Mesodermal cell (in vitro differentiated cells): ENCODE results near the gene KIF26A.

Experiments
- H3K27ac ChIP-seq: 2 replicates; pipeline ENCODE4 v1.7.0; 2013; ENCODE audit warnings: mild to moderate bottlenecking, low read depth, low read length, moderate library complexity; ENCODE audit not compliant: severe bottlenecking
- H3K36me3 ChIP-seq: 2 replicates; pipeline ENCODE4 v1.7.1; 2013; ENCODE audit warnings: mild to moderate bottlenecking, low read length, moderate library complexity; ENCODE audit not compliant: control insufficient read depth, insufficient read depth
- H3K4me1 ChIP-seq: one replicate; pipeline ENCODE4 v1.7.1; 2013; ENCODE audit warnings: mild to moderate bottlenecking, low read length; ENCODE audit not compliant: insufficient read depth, control insufficient read depth, poor library complexity, severe bottlenecking
- H3K4me3 ChIP-seq: 2 replicates; pipeline ENCODE4 v1.7.0; 2013; ENCODE audit warnings: low read length, control low read depth, mild to moderate bottlenecking; ENCODE audit not compliant: insufficient read depth, poor library complexity, severe bottlenecking; ENCODE audit errors: extremely low read depth
- H3K9me3 ChIP-seq: 2 replicates; pipeline ENCODE4 v1.7.1; 2013; ENCODE audit warnings: mild to moderate bottlenecking, low read length, moderate library complexity; ENCODE audit not compliant: control insufficient read depth
- WGBS, 2 experiments: methylation state at CpG; one replicate each; pipeline ENCODE4 v1.1.5; 2013; ENCODE audit warnings: missing lambda C conversion rate in 2 of 2; ENCODE audit not compliant: insufficient coverage in 2 of 2; 5-methylcytosine and 5-hydroxymethylcytosine counted together

The KIF26A gene

GRCh38 chr14:104155513-104155912 lies 17.1 kb downstream of the KIF26A start:
- Histone ChIP-seq H3K27ac (no peak overlapping the region), H3K36me3 (peaks cover 23% of the 10 kb centered on the region), H3K9me3 (no peaks in the 10 kb centered on the region), H3K4me3 (no peak overlapping the region), H3K4me1 (peaks cover 9% of the 10 kb centered on the region)
- WGBS, 2 experiments: 96 to 100% methylated on average over 12 to 21 of the region's 29 CpGs

- H3K9me3 ChIP-seq: no peaks in the 10 kb centered on the region
- H3K36me3 ChIP-seq: peaks cover 20% of the 10 kb centered on the region
- WGBS, 2 experiments: 94 to 97% methylated on average over 4 of the region's 5 CpGs
- H3K27ac ChIP-seq: no peak overlapping the region
- H3K4me1 ChIP-seq: peaks cover 5% of the 10 kb centered on the region
- H3K4me3 ChIP-seq: no peak overlapping the region
These were observed 17.8 kb downstream of the KIF26A start for GRCh38 chr14:104156142-104156541.

DNA sequence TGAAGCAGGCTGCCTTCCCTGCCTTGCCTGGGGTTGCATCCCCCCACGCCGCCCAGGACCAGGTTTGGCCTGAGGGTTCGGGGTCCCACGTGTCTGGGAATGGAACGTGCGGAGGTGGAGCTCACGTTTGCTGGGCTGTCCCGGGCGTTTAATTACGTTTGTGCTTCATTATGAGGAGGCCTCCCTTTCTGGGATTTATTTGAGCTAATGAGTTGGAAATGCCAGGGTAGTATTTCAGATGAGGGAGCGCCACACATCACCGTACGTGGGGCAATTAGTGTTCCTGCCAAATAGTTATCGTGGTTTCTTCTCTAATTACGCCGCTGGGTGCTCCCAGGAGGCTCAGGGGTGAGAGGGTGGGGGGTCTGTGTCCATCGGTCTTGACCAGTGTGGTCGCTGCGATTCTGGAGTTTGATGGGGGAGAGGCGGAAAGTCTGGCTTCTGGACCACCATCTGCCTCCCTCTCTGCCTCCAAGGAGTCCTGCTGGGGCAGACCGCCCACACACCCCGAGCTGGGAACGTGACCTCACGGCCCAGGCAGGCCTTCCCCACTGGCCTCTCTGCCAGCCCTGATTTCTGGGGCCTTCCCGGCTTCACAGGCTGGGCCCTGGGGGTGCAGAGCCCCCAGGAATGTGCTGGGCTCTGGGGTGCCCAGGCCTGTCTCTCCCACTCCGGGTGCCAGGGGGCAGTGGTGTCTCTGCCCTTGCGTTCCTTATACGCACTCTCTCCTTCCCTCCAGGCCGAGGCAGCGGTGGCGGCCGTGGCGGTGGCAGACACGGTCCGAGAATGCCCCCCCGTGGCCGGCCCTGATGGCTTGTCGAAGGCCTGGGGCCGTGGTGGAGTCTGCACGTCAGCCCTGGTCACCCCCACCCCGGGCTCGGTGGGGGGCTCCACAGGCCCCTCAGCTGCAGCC lies 18.9 kb downstream of the KIF26A start:
- H3K4me3 ChIP-seq: no peak overlapping the region
- 88 to 91% methylated on average over 27 to 38 of the region's 42 CpGs for WGBS, 2 experiments
- H3K9me3 ChIP-seq: no peaks in the 10 kb centered on the region
- H3K36me3 ChIP-seq: peaks cover 11% of the 10 kb centered on the region
- peaks cover 5% of the 10 kb centered on the region for H3K4me1 ChIP-seq
- no peak overlapping the region for H3K27ac ChIP-seq

GRCh38 chr14:104158827-104159798 lies 20.7 kb downstream of the KIF26A start:
- WGBS, 2 experiments: 86 to 88% methylated on average over 47 to 48 of the region's 51 CpGs
- Histone ChIP-seq H3K27ac (no peak overlapping the region), H3K9me3 (no peaks in the 10 kb centered on the region), H3K36me3 (peaks cover 3% of the 10 kb centered on the region), H3K4me1 (peaks cover 5% of the 10 kb centered on the region), H3K4me3 (no peak overlapping the region)

DNA sequence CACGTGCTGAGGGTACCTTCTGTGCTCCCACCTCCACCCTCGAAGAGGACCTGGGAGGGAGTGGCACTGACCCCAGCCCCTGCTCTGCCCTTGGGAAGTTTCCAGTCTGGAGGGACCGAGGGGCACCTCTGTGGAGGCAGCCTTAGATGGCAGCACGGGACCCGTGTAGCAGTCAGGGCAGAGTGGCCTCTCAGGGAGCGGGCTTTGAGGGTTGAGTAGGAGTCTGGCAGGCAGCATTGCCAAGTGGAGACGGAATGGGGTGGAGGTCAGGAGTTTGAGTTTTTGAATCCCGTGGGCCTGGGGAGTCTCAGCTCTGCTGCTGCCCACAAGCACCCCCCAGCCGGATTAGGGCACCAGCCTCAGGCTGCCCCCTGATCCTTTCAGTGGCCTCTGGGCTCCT lies 21.6 kb downstream of the KIF26A start:
- WGBS, 2 experiments: 96 to 100% methylated on average over 5 to 7 of the region's 9 CpGs
- no peaks in the 10 kb centered on the region for H3K9me3 ChIP-seq
- H3K4me1 ChIP-seq: peaks cover 5% of the 10 kb centered on the region
- no peak overlapping the region for H3K4me3 ChIP-seq
- no peak overlapping the region for H3K27ac ChIP-seq
- H3K36me3 ChIP-seq: peaks cover 3% of the 10 kb centered on the region

DNA sequence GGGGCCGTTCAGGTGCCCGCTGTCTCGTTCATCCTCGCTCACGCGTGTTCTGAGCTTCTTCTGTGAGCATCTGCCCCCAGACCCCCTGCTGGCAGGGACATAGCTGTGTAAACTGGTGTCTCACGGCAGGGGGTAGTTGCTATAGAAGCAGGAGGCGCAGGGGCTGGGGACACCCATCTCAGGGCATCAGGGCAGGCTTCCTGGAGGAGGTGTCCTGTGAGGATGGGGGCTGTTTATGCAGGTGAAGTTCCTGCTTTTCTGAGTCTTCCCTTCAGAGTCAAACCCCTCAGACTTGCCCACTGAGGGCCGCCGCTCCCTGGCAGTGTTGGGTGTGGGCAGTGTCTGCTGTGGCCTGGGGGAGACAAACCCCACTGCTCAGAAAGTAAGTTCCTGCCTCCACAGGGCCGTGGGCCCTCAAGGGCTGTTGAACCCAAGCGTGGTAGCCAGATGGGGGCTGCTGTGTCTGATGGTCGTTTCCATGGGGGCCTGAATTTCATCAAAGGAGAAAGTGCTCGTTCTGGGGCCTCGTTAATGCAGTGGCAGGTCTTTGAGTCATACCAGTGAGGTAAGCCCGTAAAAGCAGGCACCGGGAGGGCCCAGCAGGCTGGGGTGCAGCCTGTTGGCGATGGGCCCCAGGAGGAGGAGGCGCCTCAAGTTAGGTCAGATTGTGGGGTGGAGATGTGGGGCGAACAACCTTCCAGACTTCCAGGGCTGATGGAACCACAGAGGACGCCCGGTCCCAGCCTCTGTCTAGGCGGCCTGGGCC lies 23.4 kb downstream of the KIF26A start:
- no peaks in the 10 kb centered on the region for H3K4me1 ChIP-seq
- peaks cover 3% of the 10 kb centered on the region for H3K36me3 ChIP-seq
- H3K4me3 ChIP-seq: no peak overlapping the region
- WGBS, 2 experiments: 90 to 92% methylated on average over 18 to 23 of the region's 23 CpGs
- H3K9me3 ChIP-seq: no peaks in the 10 kb centered on the region
- H3K27ac ChIP-seq: no peak overlapping the region

GRCh38 chr14:104162495-104162894 lies 24.1 kb downstream of the KIF26A start:
- Histone ChIP-seq H3K36me3 (peaks cover 4% of the 10 kb centered on the region), H3K4me1 (no peaks in the 10 kb centered on the region), H3K4me3 (no peak overlapping the region), H3K9me3 (no peaks in the 10 kb centered on the region), H3K27ac (no peak overlapping the region)
- WGBS, 2 experiments: 90% methylated on average over 6 to 7 of the region's 9 CpGs

GRCh38 chr14:104163541-104163940 lies 25.2 kb downstream of the KIF26A start:
- Histone ChIP-seq H3K36me3 (peaks cover 12% of the 10 kb centered on the region), H3K27ac (no peak overlapping the region), H3K4me1 (no peaks in the 10 kb centered on the region), H3K4me3 (no peak overlapping the region), H3K9me3 (no peaks in the 10 kb centered on the region)
- 90 to 94% methylated on average over 20 to 21 of the region's 21 CpGs for WGBS, 2 experiments

DNA sequence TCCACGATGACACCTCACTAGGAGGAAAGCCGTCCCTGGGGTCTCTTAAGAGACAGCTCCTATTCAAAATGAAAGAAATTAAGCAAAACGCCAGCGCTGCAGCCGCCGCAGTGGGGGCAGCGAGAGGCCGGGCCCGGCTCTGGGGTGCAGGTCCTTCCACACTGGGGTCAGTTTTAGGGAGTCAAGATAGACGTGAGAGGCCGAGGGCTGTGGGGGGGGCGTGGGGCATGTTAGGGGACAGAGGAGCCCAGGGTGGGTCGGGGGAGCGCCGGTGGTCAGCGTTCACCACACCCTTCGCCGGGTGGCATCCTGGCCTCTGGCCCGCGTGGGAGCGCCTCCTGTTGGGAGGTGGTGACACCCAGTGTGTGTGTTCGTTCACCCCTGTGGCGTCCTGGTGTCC lies 25.7 kb downstream of the KIF26A start:
- no peak overlapping the region for H3K4me3 ChIP-seq
- peaks cover 12% of the 10 kb centered on the region for H3K36me3 ChIP-seq
- WGBS, 2 experiments: 97 to 98% methylated on average over 21 to 22 of the region's 23 CpGs
- H3K27ac ChIP-seq: no peak overlapping the region
- H3K9me3 ChIP-seq: no peaks in the 10 kb centered on the region
- no peaks in the 10 kb centered on the region for H3K4me1 ChIP-seq

DNA sequence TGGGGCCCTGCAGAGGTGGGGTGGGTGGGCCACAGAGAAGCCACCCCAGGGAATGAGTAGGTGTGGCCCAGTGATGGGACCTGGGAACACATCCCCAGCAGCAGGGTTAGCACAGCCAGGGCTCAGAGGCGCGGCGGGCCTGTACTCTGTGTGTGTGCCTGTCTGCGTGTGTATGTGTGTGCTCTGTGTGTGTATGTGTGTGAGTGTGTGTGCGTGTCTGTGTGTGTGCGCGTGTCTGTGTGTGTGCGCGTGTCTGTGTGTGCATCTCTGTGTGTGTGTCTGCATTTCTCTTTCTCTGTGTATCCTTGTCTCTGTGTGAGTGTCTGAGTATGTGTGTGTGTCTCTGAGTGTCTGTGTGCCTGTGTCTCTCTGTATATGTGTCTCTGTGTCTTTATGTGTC lies 26.1 kb downstream of the KIF26A start:
- H3K27ac ChIP-seq: no peak overlapping the region
- 73 to 85% methylated on average over 5 to 9 of the region's 9 CpGs for WGBS, 2 experiments
- H3K9me3 ChIP-seq: no peaks in the 10 kb centered on the region
- H3K36me3 ChIP-seq: peaks cover 12% of the 10 kb centered on the region
- no peak overlapping the region for H3K4me3 ChIP-seq
- H3K4me1 ChIP-seq: no peaks in the 10 kb centered on the region
